Measurements from ENCODE around the gene BFSP1. TPM values are rescaled to one million over a fixed set of nuclear protein-coding genes. Genes with fewer than 3 reads are reported as not detected.

BFSP1 gene
- total RNA-seq, 2 donors from 2014 or later, result 0.67 to 0.93 TPM

- DNase-seq (ENCODE audit: low spot score), result no peak
- intact Hi-C loops (cut with DNase I), result no loop called here
These were observed 50.5 kb downstream of the BFSP1 start for GRCh38 chr20:17480696-17481095.

GRCh38 chr20:17479063-17479657 lies 52.0 kb downstream of the BFSP1 start:
- DNase-seq (ENCODE audit: low spot score), result no peak
- intact Hi-C loops (cut with DNase I), result no loop called here

GRCh38 chr20:17473659-17474058 lies 57.5 kb downstream of the BFSP1 start:
- intact Hi-C loops (cut with DNase I), result no loop called here
- no peak for DNase-seq (ENCODE audit: low spot score)

GRCh38 chr20:17471606-17472187 lies 59.5 kb downstream of the BFSP1 start:
- no peak for DNase-seq (ENCODE audit: low spot score)
- intact Hi-C loops (cut with DNase I), result no loop called here

GRCh38 chr20:17470973-17471372 lies 60.2 kb downstream of the BFSP1 start:
- DNase-seq (ENCODE audit: low spot score), result no peak
- intact Hi-C loops (cut with DNase I), result no loop called here

- intact Hi-C loops (cut with DNase I), result no loop called here
- no peak for DNase-seq (ENCODE audit: low spot score)
These were observed 60.7 kb downstream of the BFSP1 start for GRCh38 chr20:17470521-17470920.

- DNase-seq (ENCODE audit: low spot score), result no peak
- intact Hi-C loops (cut with DNase I), result no loop called here
These were observed 61.7 kb downstream of the BFSP1 start for GRCh38 chr20:17469246-17470030.

GRCh38 chr20:17468073-17468840 lies 62.9 kb downstream of the BFSP1 start:
- no peak for DNase-seq (ENCODE audit: low spot score)
- intact Hi-C loops (cut with DNase I), result no loop called here

- no peak for DNase-seq (ENCODE audit: low spot score)
- intact Hi-C loops (cut with DNase I), result no loop called here
These were observed 64.0 kb downstream of the BFSP1 start for GRCh38 chr20:17467120-17467655.

- intact Hi-C loops (cut with DNase I), result no loop called here
- DNase-seq (ENCODE audit: low spot score), result no peak
These were observed 64.5 kb downstream of the BFSP1 start for GRCh38 chr20:17466641-17467040.

- no peak for DNase-seq (ENCODE audit: low spot score)
These were observed 65.9 kb downstream of the BFSP1 start for GRCh38 chr20:17465236-17465635.

GRCh38 chr20:17463711-17464110 lies 67.5 kb downstream of the BFSP1 start:
- intact Hi-C loops (cut with DNase I), result no loop called here
- no peak for DNase-seq (ENCODE audit: low spot score)

More at GRCh38 chr20:17465236-17465635, 65.9 kb downstream of the BFSP1 start:
- intact Hi-C loops (cut with DNase I), result no loop called here

GRCh38 chr20:17461941-17462340 lies 69.2 kb downstream of the BFSP1 start:
- no peak for DNase-seq (ENCODE audit: low spot score)
- intact Hi-C loops (cut with DNase I), result no loop called here

GRCh38 chr20:17460119-17460518 lies 71.1 kb downstream of the BFSP1 start:
- intact Hi-C loops (cut with DNase I), result no loop called here
- no peak for DNase-seq (ENCODE audit: low spot score)

- no peak for DNase-seq (ENCODE audit: low spot score)
- intact Hi-C loops (cut with DNase I), result no loop called here
These were observed 73.5 kb downstream of the BFSP1 start for GRCh38 chr20:17457588-17458190.

GRCh38 chr20:17457079-17457478 lies 74.1 kb downstream of the BFSP1 start:
- DNase-seq (ENCODE audit: low spot score), result no peak
- intact Hi-C loops (cut with DNase I), result no loop called here

- intact Hi-C loops (cut with DNase I), result no loop called here
- no peak for DNase-seq (ENCODE audit: low spot score)
These were observed 74.9 kb downstream of the BFSP1 start for GRCh38 chr20:17456279-17456678.

- intact Hi-C loops (cut with DNase I), result no loop called here
- no peak for DNase-seq (ENCODE audit: low spot score)
These were observed 77.6 kb downstream of the BFSP1 start for GRCh38 chr20:17453592-17453991.

- intact Hi-C loops (cut with DNase I), result no loop called here
- DNase-seq (ENCODE audit: low spot score), result no peak
These were observed 78.7 kb downstream of the BFSP1 start for GRCh38 chr20:17452441-17452840.

Measured in posterior vena cava (tissue), 2 donors.